Muscle layer of colon (tissue), 2 donors: Measurements from ENCODE around the gene ARMH3.

Experiments used
- H3K27ac ChIP-seq: one replicate; pipeline ENCODE4 v1.7.0; 2013; ENCODE audit warnings: low read depth, mild to moderate bottlenecking, low read length, moderate library complexity
- H3K27me3 ChIP-seq, 2 donors: one replicate each; pipeline ENCODE4 v1.7.0; 2013; ENCODE audit warnings: low read length in 2 of 2, mild to moderate bottlenecking in 2 of 2; ENCODE audit not compliant: insufficient read depth in 2 of 2, control insufficient read depth in 1 of 2
- H3K36me3 ChIP-seq: one replicate; pipeline ENCODE4 v1.7.0; 2013; ENCODE audit warnings: mild to moderate bottlenecking, low read length; ENCODE audit not compliant: insufficient read depth
- H3K4me1 ChIP-seq: one replicate; pipeline ENCODE4 v1.7.0; 2013; ENCODE audit warnings: mild to moderate bottlenecking, low read length; ENCODE audit not compliant: insufficient read depth
- H3K4me3 ChIP-seq, 2 donors: one replicate each; pipeline ENCODE4 v1.7.0; 2013; ENCODE audit warnings: low read length in 2 of 2, low read depth in 1 of 2, mild to moderate bottlenecking in 1 of 2, moderate library complexity in 1 of 2
- H3K9ac ChIP-seq: one replicate; pipeline ENCODE4 v1.7.0; 2013; ENCODE audit warnings: low read length
- H3K9me3 ChIP-seq: one replicate; pipeline ENCODE4 v1.7.0; 2013; ENCODE audit warnings: mild to moderate bottlenecking, low read length
- donor health status: abdominal sarcoma.
- donor health status: Adenocarcinoma of cecum.

Gene ARMH3

GRCh38 chr10:101832325-101832771, 223.6 kb downstream of the ARMH3 start:
- Histone ChIP-seq H3K27me3 (no peaks in the 10 kb centered on the region), H3K4me1 (peaks cover 13% of the 10 kb centered on the region), H3K9me3 (no peaks in the 10 kb centered on the region), H3K9ac (no peak overlapping the region), H3K36me3 (peaks cover under 1% of the 10 kb centered on the region), H3K27ac (no peak overlapping the region), H3K4me3 (no peak overlapping the region)

- H3K4me3 ChIP-seq: peak overlapping the region; percentile 69 to 72
- H3K36me3 ChIP-seq: peaks cover 6% of the 10 kb centered on the region
- H3K27ac ChIP-seq: peak overlapping the region; percentile 56
- no peaks in the 10 kb centered on the region for H3K27me3 ChIP-seq
- no peaks in the 10 kb centered on the region for H3K9me3 ChIP-seq
- peaks cover 13% of the 10 kb centered on the region for H3K4me1 ChIP-seq
- peak overlapping the region; percentile 17 for H3K9ac ChIP-seq
Observed at GRCh38 chr10:101831169-101831811, 224.7 kb downstream of the ARMH3 start.

- Histone ChIP-seq H3K27me3 (no peaks in the 10 kb centered on the region), H3K36me3 (peaks cover 6% of the 10 kb centered on the region), H3K4me3 (peak overlapping the region; percentile 69 to 72), H3K27ac (peak overlapping the region; percentile 56), H3K9ac (peak overlapping the region; percentile 17), H3K9me3 (no peaks in the 10 kb centered on the region), H3K4me1 (peaks cover 13% of the 10 kb centered on the region)
Observed at GRCh38 chr10:101830322-101831168, 225.4 kb downstream of the ARMH3 start.

GRCh38 chr10:101829561-101830315, 226.2 kb downstream of the ARMH3 start:
- H3K36me3 ChIP-seq: peaks cover 6% of the 10 kb centered on the region
- H3K4me1 ChIP-seq: peaks cover 13% of the 10 kb centered on the region
- H3K27me3 ChIP-seq: no peaks in the 10 kb centered on the region
- peak overlapping the region in 1 of 2 donors; percentile 69 for H3K4me3 ChIP-seq
- no peaks in the 10 kb centered on the region for H3K9me3 ChIP-seq
- no peak overlapping the region for H3K9ac ChIP-seq
- H3K27ac ChIP-seq: peak overlapping the region; percentile 56

- H3K27ac ChIP-seq: no peak overlapping the region
Observed at GRCh38 chr10:101828766-101829551, 227.0 kb downstream of the ARMH3 start.

GRCh38 chr10:101827919-101828600, 227.9 kb downstream of the ARMH3 start:
- no peak overlapping the region for H3K4me3 ChIP-seq
- no peaks in the 10 kb centered on the region for H3K27me3 ChIP-seq
- no peak overlapping the region for H3K9ac ChIP-seq

More at GRCh38 chr10:101828766-101829551, 227.0 kb downstream of the ARMH3 start:
- Histone ChIP-seq H3K4me3 (no peak overlapping the region), H3K27me3 (no peaks in the 10 kb centered on the region), H3K9ac (no peak overlapping the region), H3K36me3 (peaks cover 6% of the 10 kb centered on the region), H3K4me1 (peaks cover 13% of the 10 kb centered on the region), H3K9me3 (no peaks in the 10 kb centered on the region)

GRCh38 chr10:101826852-101827434, 229.0 kb downstream of the ARMH3 start:
- Histone ChIP-seq H3K9ac (no peak overlapping the region), H3K4me3 (no peak overlapping the region), H3K36me3 (peaks cover 6% of the 10 kb centered on the region), H3K27me3 (no peaks in the 10 kb centered on the region), H3K4me1 (peaks cover 13% of the 10 kb centered on the region), H3K27ac (no peak overlapping the region), H3K9me3 (no peaks in the 10 kb centered on the region)

More at GRCh38 chr10:101827919-101828600, 227.9 kb downstream of the ARMH3 start:
- H3K9me3 ChIP-seq: no peaks in the 10 kb centered on the region
- peaks cover 6% of the 10 kb centered on the region for H3K36me3 ChIP-seq
- no peak overlapping the region for H3K27ac ChIP-seq
- H3K4me1 ChIP-seq: peaks cover 13% of the 10 kb centered on the region

GRCh38 chr10:101824736-101825135, 231.2 kb downstream of the ARMH3 start:
- Histone ChIP-seq H3K36me3 (peaks cover 6% of the 10 kb centered on the region), H3K9ac (no peak overlapping the region), H3K4me1 (no peaks in the 10 kb centered on the region), H3K9me3 (no peaks in the 10 kb centered on the region), H3K27ac (no peak overlapping the region), H3K27me3 (no peaks in the 10 kb centered on the region), H3K4me3 (no peak overlapping the region)

GRCh38 chr10:101818872-101819633, 236.9 kb downstream of the ARMH3 start:
- Histone ChIP-seq H3K9ac (peak overlapping the region; percentile 47), H3K27me3 (no peaks in the 10 kb centered on the region), H3K4me1 (peaks cover 20% of the 10 kb centered on the region), H3K36me3 (no peaks in the 10 kb centered on the region), H3K27ac (peak overlapping the region; percentile 99), H3K4me3 (peak overlapping the region; percentile 33 to 98), H3K9me3 (no peaks in the 10 kb centered on the region)
